NCI-H146 treated with DMSO at 0.1 percent for 48 hours (cell line): Measurements from ENCODE around the gene AARS2.

Source experiments
- DNase-seq: peaks from one replicate; lab custom pipeline; 2025; ENCODE audit not compliant: unreplicated experiment; lab: John Stamatoyannopoulos, UW

AARS2 gene

DNA sequence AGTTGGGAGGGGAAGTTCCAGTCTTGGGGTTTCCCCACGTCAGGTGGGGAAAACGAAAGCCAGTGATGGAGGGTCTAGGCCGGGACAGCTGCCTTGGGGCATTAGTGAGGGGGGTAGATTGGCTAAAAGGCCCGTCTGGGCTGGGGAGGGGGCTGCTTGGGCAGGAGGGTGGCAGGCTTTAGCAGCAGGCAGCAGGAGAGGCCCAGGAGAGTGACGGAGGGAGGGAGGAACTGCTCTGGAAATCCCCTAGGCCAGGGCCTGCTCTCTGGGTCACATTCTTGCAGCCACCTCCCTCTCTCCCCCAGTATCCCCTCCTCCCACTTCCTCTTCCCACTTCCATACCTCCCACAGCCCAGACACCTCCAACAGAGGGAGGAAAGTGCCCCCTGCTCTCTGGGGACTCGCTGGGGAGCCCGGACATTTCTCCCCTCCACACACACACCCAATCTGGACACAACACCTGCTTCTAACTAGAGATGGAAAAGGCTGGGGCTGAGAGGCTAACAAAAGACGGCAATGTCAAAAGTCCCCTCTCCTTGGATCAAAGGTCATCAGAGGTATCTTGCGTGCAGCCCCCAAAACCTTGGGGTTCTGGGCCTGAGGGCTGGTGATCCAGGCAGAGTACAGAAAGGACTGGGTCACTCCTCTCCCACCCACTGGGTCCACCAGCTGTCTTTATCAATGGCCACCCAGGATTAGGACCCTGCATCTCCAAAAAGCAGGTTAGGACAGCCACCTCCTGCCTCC lies 49.6 kb downstream of the AARS2 start:
- no peak for DNase-seq

DNA sequence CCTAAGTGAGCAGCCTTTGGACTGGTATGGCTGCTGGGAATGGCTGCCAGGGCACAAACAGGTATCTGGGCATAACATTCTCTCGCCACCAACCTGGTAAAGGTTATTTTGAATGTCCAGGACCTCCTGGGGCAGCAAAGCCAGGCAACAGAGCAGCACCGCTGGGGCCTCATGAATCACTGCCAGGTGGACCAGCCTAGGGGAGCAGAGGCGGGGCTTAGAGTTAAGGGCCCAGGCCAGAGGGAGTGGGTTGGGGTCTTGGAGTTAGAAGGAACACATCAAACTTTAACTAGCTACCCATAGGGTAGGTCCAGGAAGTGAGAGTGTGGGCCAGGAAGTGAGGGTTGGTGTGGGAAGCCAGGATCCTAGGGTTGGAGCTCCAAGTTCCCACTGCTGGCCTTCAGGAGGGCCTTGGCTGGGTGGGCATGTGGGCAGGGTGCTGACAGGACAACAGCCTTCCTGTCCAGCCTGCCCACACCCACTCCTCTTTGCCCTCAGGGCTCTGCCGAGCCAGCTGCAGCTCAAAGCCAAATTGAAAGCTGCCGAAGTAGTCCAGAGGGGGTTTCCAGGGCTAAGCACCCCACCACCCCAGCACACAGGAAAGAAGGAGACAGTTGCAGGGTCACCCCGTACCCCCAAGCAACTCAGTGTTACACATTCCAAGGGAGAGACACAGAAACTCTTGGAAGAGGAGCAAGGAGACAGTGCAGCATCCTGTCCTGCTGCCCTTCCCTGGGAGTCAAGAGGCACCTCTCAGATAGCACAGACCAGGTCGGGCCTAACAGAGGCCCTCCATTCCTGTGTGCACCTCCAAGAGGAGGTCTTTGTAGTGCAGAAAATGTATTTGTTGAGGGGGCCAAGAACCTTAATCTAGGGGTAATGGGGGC lies 50.4 kb downstream of the AARS2 start:
- DNase-seq = no peak

DNA sequence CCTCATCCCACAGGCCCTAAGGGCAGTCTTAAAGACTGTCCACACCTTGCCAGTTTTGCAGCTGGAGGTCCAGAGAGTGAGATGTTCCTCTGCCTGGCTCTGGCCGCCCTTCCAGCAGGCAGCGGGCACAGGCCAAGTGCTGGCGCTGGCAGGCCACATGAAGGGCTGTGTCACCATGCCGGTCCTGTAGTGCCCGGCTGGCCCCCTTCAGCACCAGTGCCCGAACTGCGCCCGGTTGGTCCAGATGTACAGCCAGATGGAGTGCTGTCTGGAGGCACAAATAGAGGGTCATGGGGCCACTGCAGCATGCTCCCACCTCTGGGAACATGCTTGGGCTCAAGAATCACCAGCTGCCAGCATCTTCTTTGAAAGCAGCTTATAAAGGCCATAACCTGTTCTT lies 51.6 kb downstream of the AARS2 start:
- DNase-seq = no peak

DNA sequence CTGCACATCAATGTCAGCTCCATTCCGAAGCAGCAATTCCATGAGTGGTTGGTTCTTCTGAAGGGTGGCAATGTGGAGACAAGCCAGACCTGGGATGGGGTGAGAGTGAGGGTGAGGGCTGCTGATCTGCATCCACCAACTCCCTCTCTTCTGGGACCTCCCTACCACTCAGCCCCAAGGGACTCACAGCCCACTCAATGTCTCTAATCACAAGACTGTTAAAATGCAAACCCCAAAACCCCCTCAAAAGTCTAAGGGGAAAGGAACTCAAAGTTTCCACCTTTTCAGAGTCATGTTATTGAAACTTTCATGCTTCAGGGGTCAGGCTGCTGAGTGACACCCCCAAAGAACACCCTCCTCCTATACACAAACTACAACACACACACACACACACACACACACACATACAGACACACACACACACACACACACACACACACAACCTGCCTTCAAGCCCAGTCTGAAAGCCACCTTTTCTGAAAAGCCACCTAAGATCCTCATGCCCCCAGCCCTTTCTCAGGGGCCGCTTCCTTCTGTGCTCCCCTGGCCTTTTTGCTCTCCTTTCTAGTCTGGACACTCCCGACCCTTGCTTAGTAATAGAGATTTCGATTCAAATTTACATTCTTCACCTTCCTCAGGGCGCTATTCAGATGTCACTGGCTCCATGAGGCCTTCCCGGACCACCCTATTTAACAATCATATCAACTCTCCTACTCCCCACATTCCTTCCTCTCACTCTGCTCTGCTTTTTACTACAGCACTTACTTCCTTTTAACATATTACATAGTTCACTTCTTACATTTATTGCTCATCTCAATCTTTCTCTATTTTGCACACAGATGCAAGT lies 52.5 kb downstream of the AARS2 start:
- no peak for DNase-seq

DNA sequence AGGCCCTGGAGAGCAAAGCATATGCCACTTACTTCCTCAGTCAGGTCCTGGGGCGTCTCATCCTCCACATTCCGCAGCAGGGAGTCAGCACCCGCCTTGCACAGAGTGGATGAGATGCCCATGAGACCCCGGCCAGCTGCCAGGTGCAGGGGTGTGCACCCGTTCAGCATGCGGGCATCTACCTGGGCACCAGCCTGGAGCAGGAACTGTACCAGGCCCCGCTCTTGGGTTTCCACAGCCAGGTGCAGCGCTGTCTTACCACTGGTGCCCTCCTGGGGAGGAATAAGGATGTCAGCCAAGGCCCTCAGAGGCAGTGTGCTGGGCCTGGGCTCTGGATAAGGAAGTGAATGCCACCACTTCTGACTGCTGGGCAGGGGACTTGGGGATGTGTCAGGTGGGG lies 53.1 kb downstream of the AARS2 start:
- DNase-seq = no peak

DNA sequence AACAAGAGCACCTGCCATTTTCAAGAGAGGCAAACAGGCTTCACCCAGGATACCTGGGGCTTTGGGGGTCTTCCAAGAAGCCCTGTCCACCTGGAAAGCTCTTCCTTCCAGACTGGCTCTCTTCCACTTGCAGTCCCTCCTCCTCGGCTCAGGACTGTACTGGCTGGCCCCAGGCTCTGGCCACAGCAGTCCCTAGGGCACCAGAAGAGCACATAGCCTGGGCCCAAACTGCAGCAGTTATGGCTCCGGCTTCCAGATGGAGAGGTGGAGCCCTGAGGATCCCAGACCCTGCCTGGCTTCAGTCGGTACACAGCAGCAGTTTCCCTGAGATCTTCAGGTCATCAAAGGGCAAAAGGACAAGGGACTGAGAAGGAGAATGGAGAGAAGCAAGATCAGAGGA lies 54.2 kb downstream of the AARS2 start:
- no peak for DNase-seq

DNA sequence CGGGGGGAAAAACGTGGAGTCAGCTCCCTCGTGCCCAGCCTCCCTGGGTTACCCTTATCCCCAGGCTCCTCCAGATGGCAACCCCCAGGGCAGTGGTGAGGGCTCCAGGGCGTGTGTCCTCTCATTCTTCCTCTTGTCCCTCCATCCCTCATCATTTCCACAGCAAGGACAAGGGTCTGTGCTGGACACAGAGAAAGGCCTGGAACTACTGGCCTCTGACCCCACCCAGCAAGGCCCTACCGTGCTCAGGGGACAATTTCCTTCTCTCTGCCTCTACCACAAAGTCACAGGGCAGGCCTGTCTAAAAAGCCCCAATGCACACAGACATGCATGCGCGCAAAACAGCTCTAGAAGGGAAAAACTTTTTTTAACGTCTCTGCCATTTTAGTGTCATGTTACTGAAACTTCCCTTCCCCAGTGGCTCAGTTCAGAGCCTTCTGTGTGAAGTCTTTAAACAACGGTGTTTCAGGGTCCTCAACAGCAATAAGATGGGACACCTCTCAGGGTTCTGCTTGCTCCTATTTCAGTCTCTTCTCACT lies 54.8 kb downstream of the AARS2 start:
- no peak for DNase-seq

DNA sequence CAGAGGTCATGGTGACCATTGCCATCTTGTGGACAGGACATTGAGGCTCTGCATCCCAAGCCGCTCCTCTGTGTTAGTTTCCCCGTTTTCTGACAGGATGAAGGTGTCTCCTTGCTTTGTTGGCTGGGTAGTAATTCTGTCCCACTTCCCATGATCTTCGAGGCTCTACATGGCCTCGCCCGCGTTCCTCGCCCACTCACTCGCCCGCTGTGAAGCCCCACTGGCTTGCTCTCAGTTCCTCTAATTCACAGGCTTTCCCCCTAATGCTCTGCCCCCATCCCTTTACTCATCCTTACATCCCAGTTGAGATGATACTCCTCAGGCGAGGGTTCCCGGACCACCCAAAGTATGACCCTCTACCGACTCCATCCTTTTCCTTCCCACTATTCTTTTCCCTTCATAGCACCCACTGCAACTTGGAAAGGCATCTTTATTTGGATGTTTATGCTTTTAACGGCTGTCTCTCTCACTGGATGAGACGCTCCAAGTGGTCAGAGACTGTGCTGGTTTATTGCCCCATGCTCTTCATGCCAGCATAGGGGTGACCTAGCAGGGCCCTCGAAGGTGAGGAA lies 55.3 kb downstream of the AARS2 start:
- no peak for DNase-seq

DNA sequence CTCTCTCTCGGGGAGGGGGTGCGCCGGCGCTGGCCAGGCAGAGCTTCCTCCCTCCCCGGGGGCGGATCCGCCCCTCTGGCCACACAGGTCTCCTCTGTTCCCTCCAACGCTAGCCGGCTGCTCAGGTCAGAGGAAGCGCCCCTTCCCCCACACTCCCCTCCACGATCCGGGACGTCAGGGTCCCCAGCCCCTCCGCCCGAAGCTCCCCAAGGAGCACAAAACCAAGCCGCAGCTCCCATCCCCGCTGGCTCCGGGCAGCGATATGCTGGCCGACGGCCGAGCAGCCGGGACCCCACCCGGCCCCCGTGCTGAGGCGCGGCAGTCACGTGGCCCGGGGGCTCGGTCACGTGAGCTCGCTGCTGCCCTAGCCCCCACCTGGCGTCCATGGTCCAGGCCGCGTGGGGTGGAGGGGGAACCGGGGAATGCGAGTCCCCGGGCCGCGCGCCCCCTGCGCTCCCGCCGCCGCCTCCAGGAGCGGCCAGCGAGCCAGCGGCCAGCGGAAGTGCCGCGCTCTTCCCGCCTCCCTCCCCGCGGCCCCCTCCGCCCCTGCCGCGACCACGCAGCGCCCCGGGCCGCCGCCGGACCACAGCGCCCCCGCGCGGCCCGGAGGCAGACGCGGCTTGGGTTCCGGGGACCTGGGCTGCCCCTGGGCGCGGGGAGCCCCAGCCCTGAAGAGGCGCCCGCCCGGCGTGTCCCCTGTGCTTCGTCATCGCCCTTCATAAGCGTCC lies 56.0 kb downstream of the AARS2 start, which contains the start of gene SLC35B2:
SLC35B2 (minus strand) TSS at position 504 of the 728 bp plus-strand sequence; CDS start at position 386, 118 bp downstream.
- DNase-seq = peak; percentile 74

DNA sequence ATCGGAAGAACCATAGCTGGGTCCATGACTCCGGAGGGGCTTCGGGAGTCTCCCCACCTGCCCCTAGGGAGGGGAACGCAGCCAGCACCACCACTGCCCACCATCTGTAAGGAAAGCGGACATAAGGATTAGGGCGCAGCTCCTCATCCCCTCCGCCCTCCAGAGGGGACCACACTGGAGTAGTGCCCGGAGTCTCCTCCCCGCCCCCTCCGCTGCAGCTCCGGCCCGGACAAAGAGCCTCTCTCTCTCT lies 56.4 kb downstream of the AARS2 start:
- no peak for DNase-seq

DNA sequence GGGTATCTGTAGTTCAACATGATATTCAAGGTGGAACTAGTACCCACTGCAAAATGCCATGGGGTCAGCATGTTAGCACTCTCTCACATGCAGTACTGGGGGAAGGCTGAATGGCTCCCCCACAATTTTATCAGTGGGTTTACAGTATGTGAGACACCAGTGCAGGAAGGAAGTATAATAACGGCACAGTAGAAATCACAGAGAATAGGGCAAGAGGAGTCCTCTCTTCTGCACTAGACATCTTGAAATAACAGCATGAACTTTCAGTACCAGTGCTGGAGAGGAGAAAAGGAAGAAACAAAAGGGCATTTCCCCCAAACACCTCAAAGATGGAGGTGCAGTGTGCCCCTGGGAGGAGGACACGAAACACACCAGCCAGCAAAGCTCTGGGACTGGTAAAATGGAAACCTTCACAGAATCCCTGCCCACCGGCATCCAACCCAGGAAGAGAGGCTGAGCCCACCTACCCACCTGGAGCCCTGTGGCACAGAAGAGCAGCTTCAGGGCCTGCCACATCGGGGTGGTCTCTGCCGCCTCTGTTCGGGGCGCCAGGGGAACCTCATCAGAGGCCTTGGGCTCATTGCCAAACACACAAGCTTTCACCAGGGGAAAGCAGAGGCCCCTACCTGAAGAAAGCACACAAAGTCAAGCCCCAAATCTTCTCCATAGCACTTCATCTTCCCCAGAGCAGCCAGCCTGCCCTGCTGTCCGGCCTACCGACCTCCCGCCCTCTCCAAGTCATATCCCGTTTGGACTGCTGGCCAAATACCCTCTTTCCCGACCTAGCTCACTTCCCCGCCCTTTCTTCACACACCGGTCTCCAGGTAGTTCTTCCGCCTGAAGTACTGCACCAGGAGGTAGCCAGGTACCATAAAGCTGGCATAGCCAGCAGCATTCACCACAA lies 57.0 kb downstream of the AARS2 start:
- no peak for DNase-seq

DNA sequence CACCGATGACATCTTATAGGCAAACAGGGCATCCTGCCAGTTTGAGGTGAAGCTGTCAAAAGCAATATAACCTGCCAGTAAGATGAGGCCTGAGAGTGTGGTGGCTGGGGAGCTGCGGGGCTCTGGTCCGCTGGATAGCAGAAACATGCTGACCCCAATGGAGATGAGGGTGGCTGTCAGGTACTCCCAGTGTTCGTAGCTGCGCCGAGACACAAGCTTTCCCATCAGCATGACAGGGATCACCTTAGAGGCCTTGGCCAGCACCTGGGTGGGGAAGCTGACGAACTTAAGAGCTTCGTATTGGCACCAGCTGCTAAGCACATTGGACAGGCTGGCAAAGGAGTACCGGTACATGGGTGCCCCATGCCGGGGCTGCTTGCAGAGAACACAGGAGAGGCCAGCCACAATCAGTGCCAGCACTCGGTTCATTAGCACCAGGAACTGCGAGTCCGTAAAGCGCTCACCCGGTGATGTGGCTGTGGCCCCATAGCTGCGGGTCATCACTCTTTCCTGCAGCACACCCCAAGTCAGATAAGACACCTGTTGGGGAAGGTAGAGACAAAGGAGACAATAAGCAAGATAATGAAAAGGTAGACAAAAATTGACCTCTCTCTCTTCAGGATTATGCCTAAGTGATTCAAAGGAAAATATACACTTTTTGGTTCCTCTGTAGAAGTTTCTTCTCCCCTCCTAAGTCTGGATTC lies 57.9 kb downstream of the AARS2 start:
- DNase-seq = no peak

DNA sequence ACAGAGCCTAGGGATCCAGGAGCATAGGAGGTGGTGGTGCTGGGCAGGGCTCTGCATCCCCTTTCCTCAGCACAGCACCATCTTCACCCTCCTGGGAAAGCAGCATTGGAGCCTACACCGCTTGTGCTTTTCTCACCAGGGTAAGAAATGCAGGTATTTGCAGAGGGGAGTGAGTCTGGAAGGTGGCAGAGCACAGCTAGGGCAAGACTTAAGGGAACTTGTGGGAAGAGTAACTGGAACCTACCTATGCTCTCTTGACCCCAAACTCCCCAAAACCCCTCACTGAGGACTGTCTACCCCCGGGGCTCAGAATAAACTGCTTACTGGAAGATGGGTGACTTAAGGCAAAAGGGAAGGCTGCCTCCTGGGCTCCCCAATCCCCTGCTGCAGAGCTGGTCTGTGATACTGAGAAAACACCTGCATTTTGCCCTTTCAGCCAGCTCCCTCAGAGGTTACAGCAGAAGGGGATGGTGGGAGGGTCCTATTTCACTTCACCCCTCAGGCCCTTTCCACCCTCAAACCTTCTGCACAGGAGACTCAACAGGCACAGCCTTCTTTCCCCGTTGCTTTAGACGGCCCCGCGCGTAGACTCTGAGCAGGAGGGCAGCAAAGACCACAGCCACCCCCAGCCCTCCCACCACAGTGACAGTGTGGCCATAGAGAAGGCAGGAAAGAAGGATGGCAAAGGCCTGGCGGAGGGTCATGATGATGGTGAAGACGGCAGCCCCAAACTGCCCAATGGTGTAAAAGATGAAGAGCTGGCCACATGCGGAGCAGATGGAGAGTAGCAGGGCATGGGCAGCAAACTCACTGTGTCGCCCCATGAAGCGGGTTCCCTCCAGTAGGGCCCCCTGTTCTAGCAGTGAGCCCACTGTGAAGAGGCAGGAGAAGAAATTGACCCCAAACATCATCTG lies 58.7 kb downstream of the AARS2 start:
- no peak for DNase-seq

DNA sequence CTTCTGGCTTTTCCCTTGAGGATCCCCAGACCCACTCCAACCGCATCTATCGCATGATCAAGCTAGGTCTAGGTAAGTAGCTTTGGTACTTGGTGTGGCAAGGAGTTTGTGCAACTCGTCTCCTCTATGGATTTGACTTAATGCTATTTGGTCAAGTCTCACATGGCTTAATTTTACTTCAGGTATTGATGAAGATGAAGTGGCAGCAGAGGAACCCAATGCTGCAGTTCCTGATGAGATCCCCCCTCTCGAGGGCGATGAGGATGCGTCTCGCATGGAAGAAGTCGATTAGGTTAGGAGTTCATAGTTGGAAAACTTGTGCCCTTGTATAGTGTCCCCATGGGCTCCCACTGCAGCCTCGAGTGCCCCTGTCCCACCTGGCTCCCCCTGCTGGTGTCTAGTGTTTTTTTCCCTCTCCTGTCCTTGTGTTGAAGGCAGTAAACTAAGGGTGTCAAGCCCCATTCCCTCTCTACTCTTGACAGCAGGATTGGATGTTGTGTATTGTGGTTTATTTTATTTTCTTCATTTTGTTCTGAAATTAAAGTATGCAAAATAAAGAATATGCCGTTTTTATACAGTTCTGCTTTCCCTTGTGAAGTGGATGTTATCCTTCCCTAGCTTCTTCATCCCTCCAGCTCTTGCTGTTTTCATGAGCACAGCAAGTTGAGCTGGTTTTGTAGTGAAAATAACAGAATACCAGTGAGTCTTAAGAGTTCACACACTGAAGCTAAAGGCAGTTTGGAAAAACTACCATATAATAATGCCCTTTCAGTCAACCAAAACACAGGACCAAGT lies 59.6 kb downstream of the AARS2 start:
- DNase-seq = peak; percentile 41

DNA sequence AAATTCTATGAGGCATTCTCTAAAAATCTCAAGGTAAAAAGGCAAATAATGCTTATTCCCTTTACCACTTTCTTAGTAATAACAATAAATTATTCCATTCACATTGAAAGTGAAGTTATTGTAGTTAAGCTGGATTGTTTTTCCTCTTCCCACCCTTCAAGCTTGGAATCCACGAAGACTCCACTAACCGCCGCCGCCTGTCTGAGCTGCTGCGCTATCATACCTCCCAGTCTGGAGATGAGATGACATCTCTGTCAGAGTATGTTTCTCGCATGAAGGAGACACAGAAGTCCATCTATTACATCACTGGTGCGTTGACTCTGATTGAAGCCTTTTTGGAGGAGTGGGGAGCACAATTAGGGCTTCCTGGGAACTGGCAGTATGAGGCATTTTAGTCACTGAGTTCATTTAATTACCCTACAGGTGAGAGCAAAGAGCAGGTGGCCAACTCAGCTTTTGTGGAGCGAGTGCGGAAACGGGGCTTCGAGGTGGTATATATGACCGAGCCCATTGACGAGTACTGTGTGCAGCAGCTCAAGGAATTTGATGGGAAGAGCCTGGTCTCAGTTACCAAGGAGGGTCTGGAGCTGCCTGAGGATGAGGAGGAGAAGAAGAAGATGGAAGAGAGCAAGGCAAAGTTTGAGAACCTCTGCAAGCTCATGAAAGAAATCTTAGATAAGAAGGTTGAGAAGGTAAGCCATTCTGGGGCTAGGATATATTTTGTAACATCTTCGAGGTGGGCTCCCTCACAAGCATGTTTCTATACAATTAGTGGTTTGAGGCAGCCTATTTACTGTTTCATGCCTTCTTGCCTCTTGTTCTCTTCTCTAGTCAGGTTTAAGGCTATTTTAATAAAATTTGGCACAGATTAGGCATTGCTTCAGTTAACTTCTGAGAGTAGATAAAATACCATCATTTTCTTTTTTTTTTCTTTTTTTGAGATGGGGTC lies 61.3 kb downstream of the AARS2 start:
- no peak for DNase-seq

DNA sequence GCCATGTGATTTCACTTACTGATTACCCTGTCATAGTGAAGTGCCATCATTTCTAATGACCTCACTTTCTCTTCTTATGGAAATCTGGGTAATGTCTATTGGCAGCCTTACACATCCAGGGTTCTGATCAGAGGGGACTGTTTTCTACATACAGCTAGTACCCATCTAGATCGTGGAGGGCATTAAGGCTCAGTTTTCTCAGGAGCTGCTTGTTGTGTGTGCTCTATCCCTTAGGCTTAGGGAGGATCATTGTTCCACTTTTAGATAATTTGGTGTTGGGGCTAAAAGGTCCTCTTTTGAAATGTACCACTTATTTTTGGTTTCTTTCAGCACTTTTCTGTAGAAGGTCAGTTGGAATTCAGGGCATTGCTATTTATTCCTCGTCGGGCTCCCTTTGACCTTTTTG lies 62.4 kb downstream of the AARS2 start:
- no peak for DNase-seq
